CD8-positive, alpha-beta memory T cell (primary cell): ENCODE data around the gene WDR45B. TPM values are rescaled to one million over a fixed set of nuclear protein-coding genes. Genes with fewer than 3 reads are reported as not detected.

Experiments
- CTCF ChIA-PET: fragments of 350-600 bp; sonication (Branson Sonifier 250); formaldehyde crosslinking; loops from one replicate; lab custom pipeline; 2021; ENCODE audit warnings: antibody characterized with exemption; lab: Charles Lee
- POLR2A ChIA-PET: fragments of 350-600 bp; sonication (Branson Sonifier 250); formaldehyde crosslinking; loops from one replicate; lab custom pipeline; 2021; ENCODE audit warnings: antibody characterized with exemption; lab: Charles Lee
- DNase-seq, 5 donors: peaks; one replicate each; pipeline versions ENCODE4 v3.0.0 to v3.0.0-alpha.2; 2020 to 2022; ENCODE audit warnings: mixed read lengths in 1 of 5
- H3K27ac ChIP-seq: one replicate; pipeline ENCODE4 v1.7.0; 2013; ENCODE audit warnings: low read depth, mild to moderate bottlenecking, low read length, moderate library complexity
- H3K27me3 ChIP-seq: 2 replicates; pipeline ENCODE4 v1.7.0; 2013; ENCODE audit warnings: low read length, mild to moderate bottlenecking; ENCODE audit not compliant: insufficient read depth, poor library complexity, severe bottlenecking
- H3K36me3 ChIP-seq: 2 replicates; pipeline ENCODE4 v1.7.0; 2013; ENCODE audit warnings: mild to moderate bottlenecking, low read length, moderate library complexity; ENCODE audit not compliant: insufficient read depth
- H3K4me1 ChIP-seq: 2 replicates; pipeline ENCODE4 v1.7.0; 2013; ENCODE audit warnings: mild to moderate bottlenecking, low read length, moderate library complexity; ENCODE audit not compliant: insufficient read depth
- H3K4me3 ChIP-seq: 2 replicates; pipeline ENCODE4 v1.7.0; 2013; ENCODE audit warnings: mild to moderate bottlenecking, low read length
- H3K9me3 ChIP-seq: 2 replicates; pipeline ENCODE4 v1.7.0; 2013; ENCODE audit warnings: mild to moderate bottlenecking, low read length
- H3K27ac Mint-ChIP-seq, 8 donors: one replicate each; pipeline ENCODE4 v1.8.0; 2020 to 2021; ENCODE audit warnings: mixed read lengths in 8 of 8, mild to moderate bottlenecking in 6 of 8, inconsistent platforms in 3 of 8, moderate library complexity in 3 of 8
- H3K27me3 Mint-ChIP-seq, 2 donors: one replicate each; pipeline ENCODE4 v1.8.0; 2020 to 2021; ENCODE audit warnings: mixed read lengths in 2 of 2, mild to moderate bottlenecking in 1 of 2, moderate library complexity in 1 of 2
- H3K36me3 Mint-ChIP-seq, 3 donors: one replicate each; pipeline ENCODE4 v1.8.0; 2020 to 2021; ENCODE audit warnings: mixed read lengths in 3 of 3, inconsistent platforms in 1 of 3, mild to moderate bottlenecking in 1 of 3
- H3K4me1 Mint-ChIP-seq, 3 donors: one replicate each; pipeline ENCODE4 v1.8.0; 2020 to 2021; ENCODE audit warnings: mixed read lengths in 3 of 3, inconsistent platforms in 1 of 3, mild to moderate bottlenecking in 1 of 3
- H3K4me3 Mint-ChIP-seq, 7 donors: one replicate each; pipeline ENCODE4 v1.8.0; 2020 to 2021; ENCODE audit warnings: mixed read lengths in 7 of 7, mild to moderate bottlenecking in 6 of 7, moderate library complexity in 4 of 7, inconsistent platforms in 2 of 7
- H3K9me3 Mint-ChIP-seq, 5 donors: one replicate each; pipeline ENCODE4 v1.8.0; 2020 to 2022; ENCODE audit warnings: mixed read lengths in 5 of 5, mild to moderate bottlenecking in 3 of 5, moderate library complexity in 2 of 5, inconsistent platforms in 1 of 5
- polyA plus RNA-seq: library from polyadenylated mRNA; unstranded; fragments of 300-500 nt; fragmentation: Illumina TruSeq; gene quantifications from one replicate; pipeline ENCODE4 v1.2.3, GENCODE V29; 2021
- total RNA-seq, 2 experiments: library from RNA; stranded (reverse); gene quantifications; one replicate each; pipeline ENCODE4 v1.2.3, GENCODE V29; 2021

WDR45B gene
- total and polyA plus RNA-seq, 3 experiments from 2014 or later = 41.9 to 50.1 (median 49.1) TPM

- CTCF ChIA-PET = no interaction called here
- no peak overlapping the region for H3K27ac ChIP-seq
- POLR2A ChIA-PET = no interaction called here
- no peaks in the 10 kb centered on the region for H3K9me3 Mint-ChIP-seq
- no peak overlapping the region for H3K4me3 ChIP-seq
- H3K27me3 Mint-ChIP-seq = no peaks in the 10 kb centered on the region
- H3K27me3 ChIP-seq = no peaks in the 10 kb centered on the region
- no peaks in the 10 kb centered on the region for H3K36me3 Mint-ChIP-seq
- peaks cover 0 to 6% (median 0%) of the 10 kb centered on the region in 3 donors for H3K4me1 Mint-ChIP-seq
- H3K27ac Mint-ChIP-seq = peak overlapping the region in 1 of 8 donors; percentile 17
- DNase-seq = peak in 1 of 5 donors; percentile 10
- H3K4me3 Mint-ChIP-seq = no peak overlapping the region
- H3K4me1 ChIP-seq = no peaks in the 10 kb centered on the region
- no peaks in the 10 kb centered on the region for H3K36me3 ChIP-seq
- no peaks in the 10 kb centered on the region for H3K9me3 ChIP-seq
These were observed 17.0 kb upstream of the WDR45B start for GRCh38 chr17:82665217-82665616.

GRCh38 chr17:82664701-82665182 is 16.5 kb upstream of the WDR45B start:
- H3K27me3 Mint-ChIP-seq = no peaks in the 10 kb centered on the region
- Histone ChIP-seq H3K4me3 (no peak overlapping the region), H3K27me3 (no peaks in the 10 kb centered on the region), H3K27ac (no peak overlapping the region), H3K36me3 (no peaks in the 10 kb centered on the region), H3K4me1 (no peaks in the 10 kb centered on the region), H3K9me3 (no peaks in the 10 kb centered on the region)
- CTCF ChIA-PET = no interaction called here
- no peaks in the 10 kb centered on the region for H3K9me3 Mint-ChIP-seq
- no peak overlapping the region for H3K27ac Mint-ChIP-seq
- H3K4me3 Mint-ChIP-seq = no peak overlapping the region
- peaks cover 0 to 6% (median 0%) of the 10 kb centered on the region in 3 donors for H3K4me1 Mint-ChIP-seq
- peak in 1 of 5 donors; percentile 26 for DNase-seq
- no peaks in the 10 kb centered on the region for H3K36me3 Mint-ChIP-seq
- POLR2A ChIA-PET = no interaction called here

- Histone ChIP-seq H3K27me3 (no peaks in the 10 kb centered on the region), H3K27ac (no peak overlapping the region), H3K4me3 (no peak overlapping the region), H3K4me1 (no peaks in the 10 kb centered on the region), H3K36me3 (no peaks in the 10 kb centered on the region), H3K9me3 (no peaks in the 10 kb centered on the region)
- POLR2A ChIA-PET = no interaction called here
- peaks cover 0 to 6% (median 0%) of the 10 kb centered on the region in 3 donors for H3K4me1 Mint-ChIP-seq
- H3K27ac Mint-ChIP-seq = no peak overlapping the region
- H3K36me3 Mint-ChIP-seq = peaks cover 0 to 2% (median 0%) of the 10 kb centered on the region in 3 donors
- DNase-seq = peak in 1 of 5 donors; percentile 36
- H3K27me3 Mint-ChIP-seq = no peaks in the 10 kb centered on the region
- no peak overlapping the region for H3K4me3 Mint-ChIP-seq
- no peaks in the 10 kb centered on the region for H3K9me3 Mint-ChIP-seq
- CTCF ChIA-PET = no interaction called here
These were observed 16.0 kb upstream of the WDR45B start for GRCh38 chr17:82664276-82664575.

- peaks cover 0 to 4% (median 0%) of the 10 kb centered on the region in 3 donors for H3K4me1 Mint-ChIP-seq
- H3K9me3 Mint-ChIP-seq = no peaks in the 10 kb centered on the region
- ChIA-PET CTCF (no interaction called here), POLR2A (no interaction called here)
- no peaks in the 10 kb centered on the region for H3K27me3 Mint-ChIP-seq
- H3K27ac Mint-ChIP-seq = no peak overlapping the region
- H3K36me3 ChIP-seq = no peaks in the 10 kb centered on the region
- no peak overlapping the region for H3K4me3 Mint-ChIP-seq
- H3K4me3 ChIP-seq = no peak overlapping the region
- H3K4me1 ChIP-seq = no peaks in the 10 kb centered on the region
- H3K36me3 Mint-ChIP-seq = peaks cover 0 to 2% (median 0%) of the 10 kb centered on the region in 3 donors
- H3K27me3 ChIP-seq = no peaks in the 10 kb centered on the region
- DNase-seq = peak in 1 of 5 donors; percentile 44
- H3K27ac ChIP-seq = no peak overlapping the region
- H3K9me3 ChIP-seq = no peaks in the 10 kb centered on the region
These were observed 15.4 kb upstream of the WDR45B start for GRCh38 chr17:82663381-82664275.

GRCh38 chr17:82662711-82663261 is 14.5 kb upstream of the WDR45B start:
- no peaks in the 10 kb centered on the region for H3K9me3 ChIP-seq
- H3K4me3 Mint-ChIP-seq = no peak overlapping the region
- no peaks in the 10 kb centered on the region for H3K27me3 Mint-ChIP-seq
- no peaks in the 10 kb centered on the region for H3K4me1 Mint-ChIP-seq
- H3K36me3 Mint-ChIP-seq = peaks cover 0 to 2% (median 0%) of the 10 kb centered on the region in 3 donors
- DNase-seq = peak in 1 of 5 donors; percentile 29
- no peaks in the 10 kb centered on the region for H3K36me3 ChIP-seq
- ChIA-PET POLR2A (no interaction called here), CTCF (no interaction called here)
- H3K9me3 Mint-ChIP-seq = no peaks in the 10 kb centered on the region
- no peaks in the 10 kb centered on the region for H3K4me1 ChIP-seq
- no peak overlapping the region for H3K4me3 ChIP-seq
- H3K27ac Mint-ChIP-seq = no peak overlapping the region
- H3K27ac ChIP-seq = no peak overlapping the region
- no peaks in the 10 kb centered on the region for H3K27me3 ChIP-seq

- Mint-ChIP-seq H3K4me3 (no peak overlapping the region), H3K27ac (no peak overlapping the region), H3K27me3 (no peaks in the 10 kb centered on the region), H3K4me1 (no peaks in the 10 kb centered on the region), H3K9me3 (no peaks in the 10 kb centered on the region), H3K36me3 (peaks cover 0 to 6% (median 3%) of the 10 kb centered on the region in 3 donors)
- Histone ChIP-seq H3K27ac (no peak overlapping the region), H3K4me3 (no peak overlapping the region), H3K4me1 (no peaks in the 10 kb centered on the region), H3K27me3 (no peaks in the 10 kb centered on the region), H3K36me3 (no peaks in the 10 kb centered on the region), H3K9me3 (no peaks in the 10 kb centered on the region)
- CTCF ChIA-PET = no interaction called here
- peak in 1 of 5 donors; percentile 40 for DNase-seq
- POLR2A ChIA-PET = no interaction called here
These were observed 13.8 kb upstream of the WDR45B start for GRCh38 chr17:82661717-82662683.

GRCh38 chr17:82659886-82660285 is 11.6 kb upstream of the WDR45B start:
- H3K4me1 ChIP-seq = no peaks in the 10 kb centered on the region
- peaks cover 0 to 8% (median 3%) of the 10 kb centered on the region in 3 donors for H3K36me3 Mint-ChIP-seq

More at GRCh38 chr17:82659886-82660285, 11.6 kb upstream of the WDR45B start:
- Histone ChIP-seq H3K4me3 (no peak overlapping the region), H3K9me3 (no peaks in the 10 kb centered on the region), H3K36me3 (no peaks in the 10 kb centered on the region), H3K27me3 (no peaks in the 10 kb centered on the region), H3K27ac (no peak overlapping the region)
- H3K27ac Mint-ChIP-seq = peak overlapping the region in 1 of 8 donors; percentile 57
- H3K9me3 Mint-ChIP-seq = no peaks in the 10 kb centered on the region
- H3K4me1 Mint-ChIP-seq = no peaks in the 10 kb centered on the region
- no peak for DNase-seq
- no peaks in the 10 kb centered on the region for H3K27me3 Mint-ChIP-seq
- H3K4me3 Mint-ChIP-seq = no peak overlapping the region
- POLR2A ChIA-PET = no interaction called here
- CTCF ChIA-PET = no interaction called here
